Measurements from ENCODE around the gene SORL1.

Gene SORL1

DNA sequence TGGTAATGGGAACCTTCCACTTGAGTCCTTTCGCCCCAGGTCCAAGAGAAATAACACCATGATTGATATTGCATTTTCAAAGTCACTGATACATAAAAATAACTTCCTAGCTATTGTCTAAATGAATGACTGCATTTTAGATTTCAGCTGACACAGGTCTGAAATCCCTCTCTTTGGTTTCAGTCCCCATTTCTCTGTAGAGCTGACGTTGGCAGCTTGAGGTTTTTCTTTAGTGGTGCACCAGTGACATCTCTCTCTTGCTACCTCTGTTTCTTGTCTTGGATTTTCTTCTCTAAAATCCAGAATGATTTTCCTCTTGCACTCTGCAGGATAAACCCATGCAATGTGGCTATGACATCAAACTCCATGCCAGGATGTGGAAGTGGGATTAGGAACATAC is 31.7 kb upstream of the SORL1 start:
- TF ChIP-seq, protein P1, sequence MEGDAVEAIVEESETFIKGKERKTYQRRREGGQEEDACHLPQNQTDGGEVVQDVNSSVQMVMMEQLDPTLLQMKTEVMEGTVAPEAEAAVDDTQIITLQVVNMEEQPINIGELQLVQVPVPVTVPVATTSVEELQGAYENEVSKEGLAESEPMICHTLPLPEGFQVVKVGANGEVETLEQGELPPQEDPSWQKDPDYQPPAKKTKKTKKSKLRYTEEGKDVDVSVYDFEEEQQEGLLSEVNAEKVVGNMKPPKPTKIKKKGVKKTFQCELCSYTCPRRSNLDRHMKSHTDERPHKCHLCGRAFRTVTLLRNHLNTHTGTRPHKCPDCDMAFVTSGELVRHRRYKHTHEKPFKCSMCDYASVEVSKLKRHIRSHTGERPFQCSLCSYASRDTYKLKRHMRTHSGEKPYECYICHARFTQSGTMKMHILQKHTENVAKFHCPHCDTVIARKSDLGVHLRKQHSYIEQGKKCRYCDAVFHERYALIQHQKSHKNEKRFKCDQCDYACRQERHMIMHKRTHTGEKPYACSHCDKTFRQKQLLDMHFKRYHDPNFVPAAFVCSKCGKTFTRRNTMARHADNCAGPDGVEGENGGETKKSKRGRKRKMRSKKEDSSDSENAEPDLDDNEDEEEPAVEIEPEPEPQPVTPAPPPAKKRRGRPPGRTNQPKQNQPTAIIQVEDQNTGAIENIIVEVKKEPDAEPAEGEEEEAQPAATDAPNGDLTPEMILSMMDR (conservative IDR thresholded peaks at IDR 0.05; ENCODE audit: low read depth, low read length), result no peak
- Histone ChIP-seq H4K20me1 (ENCODE audit: insufficient read depth) (no peaks in the 10 kb centered on the region), H3K4me1 (ENCODE audit: low read depth, poor library complexity, severe bottlenecking) (peaks cover 74% of the 10 kb centered on the region), H3K79me2 (ENCODE audit: insufficient read depth, low read depth) (no peaks in the 10 kb centered on the region), H3K27me3 (ENCODE audit: insufficient read depth, low read depth) (no peaks in the 10 kb centered on the region), H3K4me3 (IDR thresholded peaks at IDR 0.05; ENCODE audit: insufficient read depth, low read depth, low read length) (no peak overlapping the region), H3K9ac (peak overlapping the region; percentile 25; the same call in 1 of the 2 replicates), H3K36me3 (ENCODE audit: insufficient read depth) (no peaks in the 10 kb centered on the region), H3K4me2 (peak overlapping the region; percentile 73), H2AFZ (ENCODE audit: low read depth) (peak overlapping the region; percentile 25; the same call in 1 of the 2 replicates), H3K27ac (peak overlapping the region; percentile 75)

DNA sequence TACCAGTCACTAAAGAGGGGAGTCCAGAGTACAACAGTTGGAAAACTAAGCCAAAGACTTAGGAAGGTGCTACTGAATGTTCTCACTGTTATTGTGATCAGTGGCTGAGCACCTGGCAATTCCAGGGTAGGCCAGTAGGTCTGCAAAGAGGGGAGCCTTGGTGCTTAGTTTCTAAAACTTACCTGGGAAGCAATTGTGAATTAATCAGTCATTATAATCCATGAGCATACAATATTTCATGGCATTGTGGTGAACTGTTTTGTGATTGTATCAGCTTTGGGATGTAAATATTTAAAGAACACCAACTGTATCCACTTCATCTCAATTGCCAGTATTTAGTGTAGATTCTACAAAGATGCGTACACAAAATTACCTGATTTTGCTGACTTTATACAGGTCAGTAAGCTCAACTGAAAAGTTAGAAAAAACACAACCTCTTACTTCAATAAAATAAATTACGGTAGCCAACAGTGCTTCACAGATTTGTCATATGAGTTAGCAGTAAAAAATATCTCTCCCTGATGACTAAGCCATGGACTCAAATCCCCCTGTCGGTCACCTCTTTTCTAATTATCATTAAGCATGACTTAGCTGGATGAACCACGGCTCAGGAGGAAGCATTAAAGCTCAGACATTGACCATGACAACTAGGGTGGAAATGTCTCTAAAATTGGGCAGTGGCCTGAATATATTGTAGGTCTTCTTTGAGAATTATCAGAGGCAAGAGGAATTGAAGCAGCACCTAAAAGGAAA is 30.8 kb upstream of the SORL1 start:
- H3K27ac ChIP-seq, result peak overlapping the region; percentile 75

DNA sequence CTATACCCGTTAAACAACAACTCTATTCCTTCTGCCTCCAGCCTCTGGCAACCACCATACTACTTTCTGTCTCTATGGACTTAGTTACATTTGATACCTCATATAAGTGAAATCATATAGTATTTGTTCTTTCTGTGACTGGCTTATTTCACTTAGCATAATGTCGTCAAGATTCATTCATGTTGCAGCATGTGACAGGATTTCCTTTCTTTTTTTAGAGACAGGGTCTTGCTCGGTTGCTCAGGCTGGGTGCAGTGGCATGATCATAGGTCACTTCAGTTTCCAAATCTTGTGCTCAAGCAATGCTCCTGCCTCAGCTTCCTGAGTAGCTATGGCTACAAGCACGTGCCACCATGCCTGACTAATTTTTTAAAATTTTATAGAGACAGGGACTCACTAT is 29.4 kb upstream of the SORL1 start:
- TF ChIP-seq, protein P1 (conservative IDR thresholded peaks at IDR 0.05; ENCODE audit: low read depth, low read length), result no peak
- Histone ChIP-seq H3K27ac (no peak overlapping the region), H3K36me3 (ENCODE audit: insufficient read depth) (no peaks in the 10 kb centered on the region), H3K4me3 (IDR thresholded peaks at IDR 0.05; ENCODE audit: insufficient read depth, low read depth, low read length) (no peak overlapping the region), H3K79me2 (ENCODE audit: insufficient read depth, low read depth) (no peaks in the 10 kb centered on the region), H2AFZ (ENCODE audit: low read depth) (no peak overlapping the region), H4K20me1 (ENCODE audit: insufficient read depth) (no peaks in the 10 kb centered on the region), H3K27me3 (ENCODE audit: insufficient read depth, low read depth) (no peaks in the 10 kb centered on the region), H3K9ac (no peak overlapping the region), H3K4me2 (no peak overlapping the region), H3K4me1 (ENCODE audit: low read depth, poor library complexity, severe bottlenecking) (peaks cover 53% of the 10 kb centered on the region)

More for the DNA sequence above, 30.8 kb upstream of the SORL1 start:
- H3K27me3 ChIP-seq (ENCODE audit: insufficient read depth, low read depth), result no peaks in the 10 kb centered on the region
- peak overlapping the region; percentile 73; the same call in 1 of the 2 replicates for H3K4me2 ChIP-seq
- no peak overlapping the region; the same call in 1 of the 2 replicates for H3K9ac ChIP-seq
- no peak overlapping the region for H3K4me3 ChIP-seq (IDR thresholded peaks at IDR 0.05; ENCODE audit: insufficient read depth, low read depth, low read length)
- H4K20me1 ChIP-seq (ENCODE audit: insufficient read depth), result no peaks in the 10 kb centered on the region
- peaks cover 64% of the 10 kb centered on the region for H3K4me1 ChIP-seq (ENCODE audit: low read depth, poor library complexity, severe bottlenecking)
- no peak overlapping the region for H2AFZ ChIP-seq (ENCODE audit: low read depth)
- H3K79me2 ChIP-seq (ENCODE audit: insufficient read depth, low read depth), result no peaks in the 10 kb centered on the region
- TF ChIP-seq, protein P1 (conservative IDR thresholded peaks at IDR 0.05; ENCODE audit: low read depth, low read length), result no peak
- no peaks in the 10 kb centered on the region for H3K36me3 ChIP-seq (ENCODE audit: insufficient read depth)

DNA sequence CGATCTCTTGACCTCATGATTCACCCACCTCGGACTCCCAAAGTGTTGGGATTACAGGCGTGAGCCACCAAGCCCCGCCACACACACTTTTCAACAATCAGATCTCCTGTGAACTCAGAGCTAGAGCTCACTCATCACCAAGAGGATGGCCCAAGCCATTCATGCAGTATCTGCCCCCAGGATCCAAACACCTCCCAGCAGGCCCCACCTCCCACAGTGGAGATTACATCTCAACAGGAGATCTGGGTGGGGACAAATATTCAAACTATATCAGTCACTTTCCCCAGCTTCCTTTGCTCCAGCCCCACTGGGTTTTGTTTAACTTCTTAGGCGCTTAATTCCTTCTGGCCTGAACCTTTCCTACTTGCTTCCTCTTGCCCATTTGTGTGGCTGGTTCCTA is 26.3 kb upstream of the SORL1 start:
- Histone ChIP-seq H3K36me3 (ENCODE audit: insufficient read depth) (no peaks in the 10 kb centered on the region), H3K4me3 (IDR thresholded peaks at IDR 0.05; ENCODE audit: insufficient read depth, low read depth, low read length) (no peak overlapping the region), H3K79me2 (ENCODE audit: insufficient read depth, low read depth) (no peaks in the 10 kb centered on the region), H3K27me3 (ENCODE audit: insufficient read depth, low read depth) (no peaks in the 10 kb centered on the region), H3K4me2 (no peak overlapping the region), H4K20me1 (ENCODE audit: insufficient read depth) (no peaks in the 10 kb centered on the region), H3K9ac (no peak overlapping the region), H3K27ac (no peak overlapping the region), H2AFZ (ENCODE audit: low read depth) (no peak overlapping the region), H3K4me1 (ENCODE audit: low read depth, poor library complexity, severe bottlenecking) (peaks cover 21% of the 10 kb centered on the region)
- TF ChIP-seq, protein P1 (conservative IDR thresholded peaks at IDR 0.05; ENCODE audit: low read depth, low read length), result no peak
